IPS-NIHi7 (cell line): Measurements from ENCODE around the gene NTRK1.
A peak's percentile ranks its signal among the peaks of the same experiment; 100 is the strongest.

Experiments
- DNase-seq: peaks from one replicate; pipeline ENCODE4 v3.0.0; 2012; ENCODE audit warnings: mixed read lengths; ENCODE audit errors: extremely low spot score

Gene NTRK1

GRCh38 chr1:156881101-156881500 is 20.4 kb downstream of the NTRK1 start:
- DNase-seq = no peak

DNA sequence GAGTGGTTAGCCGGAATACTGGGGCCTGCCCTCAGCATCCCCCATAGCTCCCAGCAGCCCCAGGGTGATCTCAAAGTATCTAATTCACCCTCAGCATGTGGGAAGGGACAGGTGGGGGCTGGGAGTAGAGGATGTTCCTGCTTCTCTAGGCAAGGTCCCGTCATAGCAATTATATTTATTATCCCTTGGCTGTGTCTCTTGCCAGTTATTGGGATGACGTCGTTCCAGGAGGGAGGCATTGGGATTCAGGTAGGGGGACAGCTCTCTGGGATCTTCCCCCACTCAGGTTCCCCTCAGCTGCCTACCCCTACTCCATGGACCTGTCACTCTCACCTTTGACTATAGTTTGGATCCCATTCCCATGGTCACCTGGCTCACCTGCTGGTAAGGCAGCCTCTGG is 21.0 kb downstream of the NTRK1 start:
- no peak for DNase-seq

DNA sequence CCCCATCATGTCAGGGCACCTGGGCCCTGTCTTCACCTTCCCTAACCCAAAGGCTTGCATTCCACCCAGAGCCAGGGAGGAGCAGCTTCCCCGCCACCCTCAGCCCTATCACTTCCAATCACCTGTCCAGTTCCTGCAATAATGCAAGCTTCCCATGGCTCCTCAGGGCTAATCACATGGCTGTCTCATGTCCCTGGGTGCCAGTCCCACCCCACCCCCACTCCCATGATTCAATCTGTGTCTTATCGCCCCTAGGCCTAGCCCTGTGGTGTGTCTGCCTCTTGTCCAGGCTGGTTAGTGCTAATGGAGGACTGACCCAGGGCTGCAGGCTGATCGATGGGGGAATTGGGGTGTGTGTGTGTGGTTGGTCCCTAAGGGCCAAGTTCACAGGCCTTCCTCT is 21.9 kb downstream of the NTRK1 start:
- DNase-seq = no peak

- DNase-seq = no peak
Measured at GRCh38 chr1:156883919-156884318, 23.3 kb downstream of the NTRK1 start.

- DNase-seq = no peak
Measured at GRCh38 chr1:156884560-156885184, 24.0 kb downstream of the NTRK1 start.

DNA sequence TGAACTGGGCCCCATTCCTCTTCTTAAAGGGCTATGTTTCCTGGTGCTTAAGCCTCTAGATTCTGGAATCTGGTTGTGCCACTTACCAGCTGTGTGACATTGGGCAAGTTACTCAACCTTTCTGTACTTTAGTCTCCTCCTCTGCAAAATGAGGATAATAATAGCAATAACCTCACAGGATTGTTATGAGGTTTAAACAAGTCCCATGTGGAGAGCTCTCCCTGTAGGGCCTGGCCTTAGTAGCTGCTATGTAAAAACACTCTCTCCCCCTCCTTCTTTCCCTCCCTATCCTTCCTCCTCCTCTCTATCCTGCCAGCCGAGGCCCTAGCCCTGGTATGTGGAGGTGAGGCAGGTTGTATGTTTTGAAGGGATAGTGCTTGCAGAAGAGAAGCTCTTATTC is 24.6 kb downstream of the NTRK1 start:
- no peak for DNase-seq

- no peak for DNase-seq
Measured at GRCh38 chr1:156885880-156886355, 25.3 kb downstream of the NTRK1 start.

- no peak for DNase-seq
Measured at GRCh38 chr1:156886583-156887281, 26.1 kb downstream of the NTRK1 start.

- DNase-seq = no peak
Measured at GRCh38 chr1:156887317-156887716, 26.7 kb downstream of the NTRK1 start.

- DNase-seq = no peak
Measured at GRCh38 chr1:156887734-156888133, 27.1 kb downstream of the NTRK1 start.

- DNase-seq = peak; percentile 86
Measured at GRCh38 chr1:156889802-156890580, 29.3 kb downstream of the NTRK1 start.

DNA sequence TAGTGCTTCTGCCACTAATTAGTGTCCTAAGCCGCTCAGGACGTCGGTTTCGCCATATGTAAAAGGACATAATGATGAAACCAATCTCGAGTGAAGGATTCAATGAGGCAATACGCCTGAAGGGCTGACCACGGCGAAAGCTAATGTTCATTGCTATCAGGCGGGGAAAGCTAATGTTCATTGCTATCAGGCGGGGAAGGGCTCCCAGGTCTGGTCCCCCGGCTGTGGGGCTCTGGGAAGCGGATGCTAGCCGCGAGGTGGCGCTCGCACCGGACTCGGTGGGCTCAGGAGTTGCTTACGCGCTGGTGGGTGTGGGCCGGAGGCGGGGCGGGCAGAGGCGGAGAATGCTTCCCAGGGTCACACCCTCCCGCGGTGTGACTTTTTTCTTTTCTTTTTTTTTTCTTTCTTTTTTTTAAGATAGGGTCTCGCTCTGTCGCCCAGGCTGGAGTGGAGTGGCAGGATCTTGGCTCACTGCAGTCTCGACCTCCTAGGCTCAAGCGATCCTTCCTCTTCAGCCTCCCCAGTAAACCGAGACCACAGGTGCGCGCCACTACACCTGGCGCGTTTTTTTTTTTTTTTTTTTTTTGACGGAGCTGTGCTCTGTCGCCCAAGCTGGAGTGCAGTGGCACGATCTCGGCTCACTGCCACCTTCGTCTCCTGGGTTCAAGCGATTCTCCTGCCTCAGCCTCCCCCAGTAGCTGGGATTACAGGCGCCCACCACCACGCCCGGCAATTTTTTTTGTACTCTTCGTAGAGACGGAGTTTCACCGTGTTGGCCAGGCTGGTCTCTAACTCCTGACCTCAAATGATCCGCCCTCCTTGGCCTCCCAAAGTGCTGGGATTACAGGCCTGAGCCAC is 31.8 kb downstream of the NTRK1 start:
- DNase-seq = peak; percentile 90

- peak; percentile 64 for DNase-seq
Measured at GRCh38 chr1:156893048-156893953, 32.6 kb downstream of the NTRK1 start, which contains the start of gene PEAR1. Gene PEAR1, plus strand, starts transcription at chr1:156893718. Its CDS starts 10,209 bp downstream, at chr1:156903927.

DNA sequence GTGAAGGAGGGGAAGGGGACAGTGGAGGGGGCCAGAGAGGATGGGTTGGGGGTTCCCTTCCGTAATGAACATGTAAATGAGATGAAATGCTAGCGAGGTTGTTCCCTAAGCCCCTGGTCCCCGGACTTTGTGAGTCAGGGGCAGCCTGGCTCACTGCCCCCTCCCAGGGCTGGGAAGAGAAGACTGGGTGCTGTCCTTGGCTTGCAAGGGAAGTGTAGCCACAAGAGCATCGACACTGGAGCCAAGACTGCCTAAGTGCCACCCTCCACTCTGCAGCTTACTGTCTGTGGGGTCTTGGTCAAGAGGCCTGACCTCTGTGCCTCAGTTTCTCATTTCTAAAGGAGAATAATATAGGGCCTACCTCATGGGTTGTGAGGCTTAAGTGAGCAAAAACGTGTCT is 33.3 kb downstream of the NTRK1 start:
- DNase-seq = no peak

DNA sequence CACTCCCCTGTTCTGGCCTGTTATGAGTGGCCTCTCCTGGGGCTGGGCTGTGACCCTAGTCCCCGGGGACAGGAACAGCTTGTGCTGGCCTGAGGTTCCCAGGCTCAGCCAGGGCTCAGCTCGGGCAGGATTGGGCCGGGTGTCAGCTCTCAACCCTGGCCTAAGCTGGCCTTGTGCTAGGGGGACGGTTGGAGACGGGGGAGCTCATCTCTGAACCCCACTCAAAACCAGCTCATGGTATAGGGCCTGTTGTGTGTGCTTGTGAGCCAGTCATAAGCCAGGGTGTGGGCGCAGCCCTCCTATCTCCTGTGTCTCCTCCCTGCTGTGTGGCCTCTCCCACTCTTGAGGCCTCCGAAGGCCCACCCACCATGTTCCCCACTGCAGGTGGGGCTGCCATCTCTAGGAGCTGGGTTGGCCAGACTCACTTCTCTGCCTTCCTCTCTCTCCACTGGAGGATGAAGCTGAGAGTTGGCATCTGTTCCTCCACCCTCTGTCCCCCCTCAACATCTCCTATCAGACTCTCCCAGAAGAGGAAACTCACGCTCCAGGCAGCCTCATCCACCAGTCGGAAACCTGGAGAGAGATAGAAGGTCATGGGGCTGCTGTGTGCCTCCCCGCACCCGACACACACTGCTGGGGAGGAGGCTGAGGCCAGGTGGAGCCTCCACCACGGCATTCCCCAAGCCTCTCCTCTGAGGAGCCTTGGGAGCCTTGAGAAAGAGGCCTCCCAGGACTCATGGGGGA is 34.2 kb downstream of the NTRK1 start:
- no peak for DNase-seq

GRCh38 chr1:156895455-156895812 is 34.8 kb downstream of the NTRK1 start:
- no peak for DNase-seq

- DNase-seq = no peak
Measured at GRCh38 chr1:156895927-156896326, 35.3 kb downstream of the NTRK1 start.

DNA sequence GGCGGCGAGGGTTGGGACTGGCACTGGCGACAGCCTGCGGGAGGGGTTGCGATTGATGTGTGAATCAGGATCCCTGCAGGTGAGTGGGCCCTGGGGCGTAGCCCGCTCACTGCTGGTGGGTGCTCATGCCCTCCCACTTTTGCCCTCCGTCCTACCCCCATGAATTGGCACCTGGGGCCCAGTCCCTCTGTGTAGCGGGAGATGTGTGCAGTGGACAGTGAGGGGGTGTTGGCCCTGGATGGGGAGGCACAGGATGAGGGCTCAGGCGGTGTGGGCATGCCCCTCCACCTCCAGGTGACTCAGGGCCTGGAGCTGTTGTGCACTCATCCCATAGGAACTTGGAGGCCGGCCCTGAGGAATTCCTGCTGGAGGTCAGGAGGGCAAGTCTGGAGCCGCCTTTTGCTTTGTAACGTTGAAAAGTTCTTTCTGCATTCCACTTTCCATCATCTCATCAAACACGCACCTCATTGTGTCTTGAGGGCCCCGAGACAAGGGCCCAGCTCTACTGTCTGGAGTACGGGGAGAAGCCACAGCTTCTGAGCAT is 35.9 kb downstream of the NTRK1 start:
- peak; percentile 65 for DNase-seq

- DNase-seq = no peak
Measured at GRCh38 chr1:156897078-156897825, 36.6 kb downstream of the NTRK1 start.
